Psoas muscle (tissue), 8 donors: Measurements from ENCODE around the gene SLC47A2. TPM values are rescaled to one million over a fixed set of nuclear protein-coding genes. Genes with fewer than 3 reads are reported as not detected.

Source experiments
- ATAC-seq, 4 donors: fragments of 200-7000 bp; cut with Tn5 transposase; one replicate each; pipeline ENCODE4 v1.9.1; 2020; ENCODE audit warnings: moderate library complexity in 3 of 4, mild to moderate bottlenecking in 2 of 4
- DNase-seq, 2 donors: peaks; one replicate each; pipeline ENCODE4 v3.0.0-alpha.2; 2020
- H3K27ac ChIP-seq: fragments of 200-600 bp; one replicate; pipeline ENCODE4 v1.8.0; 2022
- H3K27me3 ChIP-seq, 3 donors: fragments of 200-600 bp in 1 of 3; one replicate each; pipeline versions ENCODE4 v1.6.1 to v1.8.0; 2013 to 2022; ENCODE audit warnings: low read length in 2 of 3, mild to moderate bottlenecking in 2 of 3, moderate library complexity in 1 of 3; ENCODE audit not compliant: insufficient read depth in 3 of 3
- H3K36me3 ChIP-seq, 2 donors: fragments of 200-600 bp in 1 of 2; one replicate each; pipeline versions ENCODE4 v1.6.1 to v1.8.0; 2013 to 2022; ENCODE audit warnings: low read depth in 1 of 2, mild to moderate bottlenecking in 1 of 2, moderate library complexity in 1 of 2; ENCODE audit not compliant: insufficient read depth in 1 of 2
- H3K4me1 ChIP-seq: fragments of 200-600 bp; one replicate; pipeline ENCODE4 v1.8.0; 2022
- H3K4me3 ChIP-seq: fragments of 200-600 bp; one replicate; pipeline ENCODE4 v1.8.0; 2022; ENCODE audit warnings: mild to moderate bottlenecking
- H3K9me3 ChIP-seq: fragments of 200-600 bp; one replicate; pipeline ENCODE4 v1.8.0; 2022
- WGBS, 3 donors: extraction: QIAGEN DNeasy Blood & Tissue Kit; methylation state at CpG; one replicate each; pipeline versions ENCODE4 v1.1.6 to v1.1.7; 2013; 5-methylcytosine and 5-hydroxymethylcytosine counted together
- intact Hi-C, 2 donors: fragments of 100-400 bp; cut with DNase I; formaldehyde crosslinking; loops; one replicate each; pipeline versions ENCODE4 v1.11.0 to v1.14.2; 2022
- polyA plus RNA-seq, 3 donors: library from polyadenylated mRNA; stranded (reverse); fragments of 200-250 nt; gene quantifications; one replicate each; pipeline ENCODE4 v1.2.3, GENCODE V29; 2013
- total RNA-seq, 4 donors: library from RNA; stranded (reverse); fragmentation: NEBNext Ultra II Directional in 2 of 4; extraction: Animal tissue kit (Norgen Biotek cat#: 25700) in 2 of 4; gene quantifications; one replicate each; pipeline versions ENCODE4 v1.2.1 to v1.2.4, GENCODE V29; 2021 to 2023
- TF ChIP-seq, protein P1 (sequence below): fragments of 200-600 bp; IDR thresholded peaks from one replicate; pipeline ENCODE4 v1.8.0; 2022; ENCODE audit warnings: antibody characterized with exemption
- donor health status: healthy with polysubstance abuse.
- donor health status: DM: no; HTN: no; CAD: no; lungs with moderate emphysema.
- donor health status: Bipolar disorder and iron deficiency.
- donor health status: healthy.
- donor health status: DM: yes; HTN: yes; CAD: no.
- donor health status: DM: no; HTN: no; CAD: no.
- donor health status: DM: no; HTN: no; CAD: no.
- donor health status: DM: yes; HTN: yes; CAD: no.

The SLC47A2 gene
- total and polyA plus RNA-seq, 7 donors = 0.01 to 1.1 (median 0.06) TPM; not detected in 3

DNA sequence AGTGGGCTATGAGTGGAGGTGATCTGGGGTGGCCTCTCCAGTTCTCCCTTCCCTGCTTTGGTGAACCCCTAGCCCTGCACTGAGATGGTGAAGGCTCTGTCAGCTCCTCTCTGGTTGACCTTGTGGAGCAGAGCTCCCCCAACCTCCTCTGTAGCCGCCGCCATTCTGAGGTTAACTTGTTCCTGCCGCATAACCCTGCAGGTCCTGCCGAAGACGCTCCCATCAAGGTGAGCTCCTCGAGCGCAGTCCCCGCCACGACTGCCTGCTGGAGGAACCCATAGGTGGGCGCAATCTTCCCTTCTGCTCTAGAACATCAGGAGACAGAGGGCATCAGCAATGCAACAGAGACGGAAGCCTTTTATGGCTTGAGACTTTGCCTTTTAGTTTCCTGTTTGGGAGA, 15.2 kb upstream of the SLC47A2 start:
- Histone ChIP-seq H3K4me1 (peaks cover 22% of the 10 kb centered on the region), H3K27me3 (no peaks in the 10 kb centered on the region), H3K4me3 (no peak overlapping the region), H3K27ac (no peak overlapping the region), H3K9me3 (no peaks in the 10 kb centered on the region), H3K36me3 (no peaks in the 10 kb centered on the region)
- ATAC-seq (no peak), DNase-seq (no peak)
- 95 to 97% (median 97%) methylated on average over 11 of the region's 11 CpGs for WGBS, 3 donors
- intact Hi-C loops = no loop called here
- TF ChIP-seq, protein P1, sequence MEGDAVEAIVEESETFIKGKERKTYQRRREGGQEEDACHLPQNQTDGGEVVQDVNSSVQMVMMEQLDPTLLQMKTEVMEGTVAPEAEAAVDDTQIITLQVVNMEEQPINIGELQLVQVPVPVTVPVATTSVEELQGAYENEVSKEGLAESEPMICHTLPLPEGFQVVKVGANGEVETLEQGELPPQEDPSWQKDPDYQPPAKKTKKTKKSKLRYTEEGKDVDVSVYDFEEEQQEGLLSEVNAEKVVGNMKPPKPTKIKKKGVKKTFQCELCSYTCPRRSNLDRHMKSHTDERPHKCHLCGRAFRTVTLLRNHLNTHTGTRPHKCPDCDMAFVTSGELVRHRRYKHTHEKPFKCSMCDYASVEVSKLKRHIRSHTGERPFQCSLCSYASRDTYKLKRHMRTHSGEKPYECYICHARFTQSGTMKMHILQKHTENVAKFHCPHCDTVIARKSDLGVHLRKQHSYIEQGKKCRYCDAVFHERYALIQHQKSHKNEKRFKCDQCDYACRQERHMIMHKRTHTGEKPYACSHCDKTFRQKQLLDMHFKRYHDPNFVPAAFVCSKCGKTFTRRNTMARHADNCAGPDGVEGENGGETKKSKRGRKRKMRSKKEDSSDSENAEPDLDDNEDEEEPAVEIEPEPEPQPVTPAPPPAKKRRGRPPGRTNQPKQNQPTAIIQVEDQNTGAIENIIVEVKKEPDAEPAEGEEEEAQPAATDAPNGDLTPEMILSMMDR = no peak

DNA sequence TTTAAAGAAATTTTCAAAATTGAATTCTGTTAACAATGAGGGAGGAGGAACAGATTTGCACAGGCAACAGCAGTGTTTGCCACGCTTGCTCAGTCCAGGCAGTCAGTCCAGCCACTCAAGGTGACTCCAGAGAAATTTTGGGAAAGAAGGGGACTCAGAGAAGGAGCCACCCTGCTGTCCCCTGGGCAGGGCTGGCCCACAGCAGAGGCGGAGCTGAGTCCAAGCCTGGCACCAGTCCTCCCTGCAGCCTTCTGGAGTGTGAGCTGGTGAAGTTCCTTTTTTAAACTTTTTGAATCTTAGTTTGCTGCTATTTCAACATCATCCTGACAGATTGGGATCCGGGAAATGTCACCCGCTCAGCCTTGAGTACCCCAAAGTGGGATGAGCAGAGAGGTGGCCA, 14.5 kb upstream of the SLC47A2 start:
- intact Hi-C loops = no loop called here
- DNase-seq (no peak), ATAC-seq (no peak)
- H3K27me3 ChIP-seq = no peaks in the 10 kb centered on the region
- H3K4me3 ChIP-seq = no peak overlapping the region
- WGBS, 3 donors = 61 to 71% (median 64%) methylated on average over 4 of the region's 4 CpGs
- peaks cover 23% of the 10 kb centered on the region for H3K4me1 ChIP-seq
- H3K36me3 ChIP-seq = no peaks in the 10 kb centered on the region
- no peaks in the 10 kb centered on the region for H3K9me3 ChIP-seq
- TF ChIP-seq, protein P1 = no peak
- H3K27ac ChIP-seq = no peak overlapping the region

DNA sequence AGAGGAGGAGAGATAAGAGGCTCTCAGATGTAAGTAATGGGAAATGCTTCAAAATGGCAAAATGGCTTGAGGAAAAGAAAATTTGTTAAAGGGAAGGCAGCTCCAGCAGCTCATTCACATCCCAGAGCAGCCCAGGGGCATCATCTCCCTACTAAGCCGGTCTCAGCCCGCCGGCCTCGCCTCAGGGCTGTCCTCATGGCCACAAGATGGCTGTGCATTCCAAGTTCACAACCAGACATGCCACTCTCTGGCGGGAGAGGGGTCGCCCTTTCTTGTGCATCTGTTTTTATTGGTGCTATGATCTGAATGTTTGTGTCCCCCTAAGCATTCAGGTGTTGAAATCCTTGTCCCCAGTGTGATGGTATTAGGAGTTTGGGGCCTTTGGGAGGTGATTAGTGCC, 13.5 kb upstream of the SLC47A2 start:
- 97 to 99% (median 98%) methylated on average over 6 of the region's 6 CpGs for WGBS, 3 donors
- TF ChIP-seq, protein P1 = no peak
- Histone ChIP-seq H3K4me1 (peaks cover 23% of the 10 kb centered on the region), H3K4me3 (no peak overlapping the region), H3K27ac (peak overlapping the region; percentile 13), H3K27me3 (no peaks in the 10 kb centered on the region), H3K9me3 (no peaks in the 10 kb centered on the region), H3K36me3 (no peaks in the 10 kb centered on the region)
- no peak for ATAC-seq
- intact Hi-C loops = no loop called here
- no peak for DNase-seq

DNA sequence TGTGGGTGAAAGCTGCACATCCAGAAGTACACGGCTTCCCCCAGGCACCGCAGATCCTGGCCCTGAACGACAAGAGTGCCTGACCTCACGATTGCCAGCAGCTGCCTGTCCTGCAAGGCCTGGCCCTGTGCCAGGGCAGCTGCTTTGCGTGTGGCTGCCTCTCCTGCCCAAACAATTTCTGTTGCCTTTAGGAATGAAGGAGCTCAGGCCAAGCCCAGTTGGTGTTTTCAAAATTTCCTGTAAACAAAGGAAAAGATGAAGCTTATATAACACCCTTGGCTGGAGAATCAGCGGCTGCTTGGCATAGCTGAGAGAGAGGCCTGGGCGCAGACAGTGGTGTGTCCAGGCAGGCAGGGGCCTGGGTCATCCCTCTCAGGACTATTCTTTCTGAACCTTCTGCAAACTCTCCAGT, 11.7 kb upstream of the SLC47A2 start:
- DNase-seq (peak; percentile 92 to 95), ATAC-seq (peak; percentile 82 to 90 (median 84))
- no peaks in the 10 kb centered on the region for H3K9me3 ChIP-seq
- H3K27ac ChIP-seq = peak overlapping the region; percentile 91
- H3K27me3 ChIP-seq = no peaks in the 10 kb centered on the region
- H3K4me1 ChIP-seq = peaks cover 33% of the 10 kb centered on the region
- TF ChIP-seq, protein P1 = no peak
- 2 to 7% (median 3%) methylated on average over 7 of the region's 7 CpGs for WGBS, 3 donors
- no peak overlapping the region for H3K4me3 ChIP-seq
- intact Hi-C loops = no loop called here
- no peaks in the 10 kb centered on the region for H3K36me3 ChIP-seq

DNA sequence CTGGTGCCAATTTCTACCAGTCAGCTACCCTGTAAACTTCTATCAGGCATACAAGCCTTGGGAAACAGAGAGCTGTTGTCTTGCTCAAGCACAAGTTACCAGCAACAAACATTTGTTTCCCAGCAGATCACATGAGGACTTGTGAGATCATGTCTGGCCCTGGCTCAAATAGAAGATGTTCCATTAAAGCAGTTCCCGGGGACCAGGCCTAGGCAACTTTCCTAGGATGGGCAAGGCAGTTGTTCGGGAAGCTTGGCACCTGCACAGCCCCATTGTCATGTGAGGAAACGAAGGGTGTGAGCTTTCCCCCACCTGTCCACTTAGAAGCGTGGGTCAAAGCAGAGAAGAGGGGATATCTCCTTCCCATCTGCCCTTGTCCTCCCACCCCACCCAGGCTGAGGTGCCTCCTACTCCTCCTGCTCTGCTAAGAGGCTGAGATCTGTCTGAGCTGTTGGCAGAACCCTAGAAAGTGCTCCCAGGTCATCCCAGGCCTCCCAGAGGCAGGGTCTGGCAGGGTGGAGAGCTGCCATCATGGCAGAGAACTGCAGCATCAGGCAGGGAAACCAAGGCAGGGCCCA, 11.2 kb upstream of the SLC47A2 start:
- WGBS, 3 donors = 10 to 16% (median 12%) methylated on average over 4 of the region's 4 CpGs
- no peak overlapping the region for H3K4me3 ChIP-seq
- peak overlapping the region; percentile 91 for H3K27ac ChIP-seq
- TF ChIP-seq, protein P1 = no peak
- no peaks in the 10 kb centered on the region for H3K9me3 ChIP-seq
- DNase-seq (peak; percentile 68 to 79), ATAC-seq (peak; percentile 67 to 82 (median 78))
- intact Hi-C loops = no loop called here
- no peaks in the 10 kb centered on the region for H3K36me3 ChIP-seq
- H3K4me1 ChIP-seq = peaks cover 33% of the 10 kb centered on the region
- H3K27me3 ChIP-seq = no peaks in the 10 kb centered on the region
